IMR-90 (cell line): ENCODE data around the gene EPB41L2.

Source experiments
- CEBPB ChIP-seq: IDR thresholded peaks from 2 replicates; pipeline ENCODE4 v1.6.1; 2012; ENCODE audit warnings: low read depth, low read length, improper control_type of control experiment
- CTCF ChIP-seq: conservative IDR thresholded peaks from 2 replicates; pipeline ENCODE4 v1.5.1; 2012; ENCODE audit warnings: mild to moderate bottlenecking, low read depth, low read length, improper control_type of control experiment
- ELK1 ChIP-seq: fragments of 150-350 bp; IDR thresholded peaks from 2 replicates; pipeline ENCODE4 v1.6.1; 2016; ENCODE audit warnings: low read depth, mild to moderate bottlenecking, low read length, moderate library complexity, borderline replicate concordance
- FOS ChIP-seq: fragments of 150-350 bp; IDR thresholded peaks from 2 replicates; pipeline ENCODE4 v1.6.1; 2016; ENCODE audit warnings: low read depth, low read length
- MAFK ChIP-seq: IDR thresholded peaks from 2 replicates; pipeline ENCODE4 v1.6.1; 2012; ENCODE audit warnings: low read depth, low read length, improper control_type of control experiment
- MAZ ChIP-seq: IDR thresholded peaks from 2 replicates; pipeline ENCODE4 v1.6.1; 2012; ENCODE audit warnings: low read depth, mild to moderate bottlenecking, low read length, improper control_type of control experiment, moderate library complexity, borderline replicate concordance
- MXI1 ChIP-seq: IDR thresholded peaks from 2 replicates; pipeline ENCODE4 v1.6.1; 2012; ENCODE audit warnings: low read depth, mild to moderate bottlenecking, low read length, moderate library complexity, borderline replicate concordance
- NFE2L2 ChIP-seq: fragments of 150-350 bp; IDR thresholded peaks from 2 replicates; pipeline ENCODE4 v1.6.1; 2016; ENCODE audit warnings: low read depth, mild to moderate bottlenecking, low read length
- POLR2A ChIP-seq: IDR thresholded peaks from 2 replicates; pipeline ENCODE4 v1.6.1; 2012; ENCODE audit warnings: mild to moderate bottlenecking, low read depth, low read length
- RAD21 ChIP-seq: IDR thresholded peaks from 2 replicates; pipeline ENCODE4 v1.6.1; 2012; ENCODE audit warnings: low read length, improper control_type of control experiment
- RCOR1 ChIP-seq: IDR thresholded peaks from 2 replicates; pipeline ENCODE4 v1.6.1; 2012; ENCODE audit warnings: mild to moderate bottlenecking, low read length, improper control_type of control experiment; ENCODE audit not compliant: insufficient replicate concordance
- RFX5 ChIP-seq: IDR thresholded peaks from 2 replicates; pipeline ENCODE4 v1.8.0; 2012; ENCODE audit warnings: low read depth, mild to moderate bottlenecking, low read length, moderate library complexity
- SMC3 ChIP-seq: fragments of 150-350 bp; IDR thresholded peaks from 2 replicates; pipeline ENCODE4 v1.6.1; 2016; ENCODE audit warnings: low read depth, mild to moderate bottlenecking, antibody characterized with exemption, low read length, moderate library complexity
- USF2 ChIP-seq: fragments of 150-350 bp; IDR thresholded peaks from 2 replicates; pipeline ENCODE4 v1.6.1; 2017; ENCODE audit warnings: mild to moderate bottlenecking, antibody characterized with exemption, low read length, low read depth

- 0 out of 2 replicates have a peak, but pooled peaks have one; percentile 1 for TF ChIP-seq CTCF
- TF ChIP-seq RCOR1 = peak; percentile 38
- TF ChIP-seq RAD21 = peak; percentile 6; the same call in 1 of the 2 replicates
- TF ChIP-seq POLR2A = no peak
- TF ChIP-seq ELK1 = no peak
- no peak for TF ChIP-seq SMC3
- TF ChIP-seq NFE2L2 = no peak
- no peak for TF ChIP-seq MXI1
- TF ChIP-seq RFX5 = no peak
- TF ChIP-seq MAZ = no peak
- no peak for TF ChIP-seq MAFK
- TF ChIP-seq CEBPB = no peak
- no peak for TF ChIP-seq USF2
- TF ChIP-seq FOS = no peak; the same call in 1 of the 2 replicates
Measured at GRCh38 chr6:130853555-130854183, 209.4 kb downstream of the EPB41L2 start.
